ENCODE measurements around the gene TP53I13. TPM values are rescaled to one million over a fixed set of nuclear protein-coding genes. Genes with fewer than 3 reads are reported as not detected.

TP53I13 gene
- total RNA-seq, 1 experiment from 2014 or later, result 123 TPM

GRCh38 chr17:29617481-29618271 is 49.2 kb downstream of the TP53I13 start:
- ChIA-PET CTCF (interaction anchor here (0.6 to 2.2 kb wide), 18 partner anchors 8 to 727 kb away, joined by 3 to 15 read pairs (median 4); partner anchors contain the start of gene ANKRD13B), POLR2A (interaction anchor here (1.1 kb wide), 1 partner anchor 13 kb away, joined by 3 read pairs; no protein-coding TSS in a partner anchor)
- BruUV-seq (replicated peaks), result no TSS peak
- Histone ChIP-seq H3K4me1 (ENCODE audit: control insufficient read depth, insufficient read depth, low read length) (peaks cover 44% of the 10 kb centered on the region), H3K4me3 (ENCODE audit: low read depth in 2 of 2, low read length in 2 of 2) (peak overlapping the region; percentile 28 to 53), H3K36me3 (ENCODE audit: control insufficient read depth, insufficient read depth, low read length) (no peaks in the 10 kb centered on the region), H3K27ac (ENCODE audit: low read length) (peak overlapping the region; percentile 71), H3K9me3 (ENCODE audit: control insufficient read depth, insufficient read depth, low read depth, low read length) (no peaks in the 10 kb centered on the region), H3K27me3 (ENCODE audit: control insufficient read depth, insufficient read depth, low read length) (no peaks in the 10 kb centered on the region)
- peak; percentile 70 for ATAC-seq
- intact Hi-C loops (cut with micrococcal nuclease; ENCODE audit: unreplicated experiment) (no loop called here), in situ Hi-C loops (cut with HindIII; ENCODE audit: low pct_unique_long_range_greater_than_20kb, low sequenced_read_pairs) (no loop called here)
- DNase-seq (ENCODE audit: low read depth, low spot score), result no peak
- TF ChIP-seq SIN3A (IDR thresholded peaks at IDR 0.05; ENCODE audit: borderline replicate concordance, insufficient read depth, low read depth, low read length), result no peak
- TF ChIP-seq REST (IDR thresholded peaks at IDR 0.05; ENCODE audit: insufficient read depth in 1 of 2, low read depth in 2 of 2, low read length in 1 of 2), result 0 out of 4 replicates have a peak, but pooled peaks of 1 of the 2 experiments have one; percentile 34
- peak; percentile 35; the same call in 1 of the 2 replicates for TF ChIP-seq POLR2AphosphoS5 (IDR thresholded peaks at IDR 0.05; ENCODE audit: low read depth, low read length)
- TF ChIP-seq TCF7L2 (IDR thresholded peaks at IDR 0.05; ENCODE audit: low read depth, low read length), result peak; percentile 35; the same call in 1 of the 2 replicates
- peak; percentile 91 for TF ChIP-seq CTCF (IDR thresholded peaks at IDR 0.05)

- in situ Hi-C loops (cut with HindIII; ENCODE audit: low pct_unique_long_range_greater_than_20kb, low sequenced_read_pairs) (no loop called here), intact Hi-C loops (cut with micrococcal nuclease; ENCODE audit: unreplicated experiment) (no loop called here)
- ATAC-seq (peak; percentile 8), DNase-seq (ENCODE audit: low read depth, low spot score) (no peak)
- Histone ChIP-seq H3K27ac (ENCODE audit: low read length) (no peak overlapping the region; the same call in 1 of the 2 replicates), H3K27me3 (ENCODE audit: control insufficient read depth, insufficient read depth, low read length) (no peaks in the 10 kb centered on the region), H3K36me3 (ENCODE audit: control insufficient read depth, insufficient read depth, low read length) (no peaks in the 10 kb centered on the region), H3K9me3 (ENCODE audit: control insufficient read depth, insufficient read depth, low read depth, low read length) (no peaks in the 10 kb centered on the region), H3K4me1 (ENCODE audit: control insufficient read depth, insufficient read depth, low read length) (peaks cover 50% of the 10 kb centered on the region), H3K4me3 (ENCODE audit: low read depth in 2 of 2, low read length in 2 of 2) (peak overlapping the region; percentile 28 to 53)
- TF ChIP-seq REST (IDR thresholded peaks at IDR 0.05; ENCODE audit: insufficient read depth in 1 of 2, low read depth in 2 of 2, low read length in 1 of 2) (no peak), POLR2AphosphoS5 (IDR thresholded peaks at IDR 0.05; ENCODE audit: low read depth, low read length) (no peak), CTCF (IDR thresholded peaks at IDR 0.05) (peak; percentile 68), SIN3A (IDR thresholded peaks at IDR 0.05; ENCODE audit: borderline replicate concordance, insufficient read depth, low read depth, low read length) (no peak), TCF7L2 (IDR thresholded peaks at IDR 0.05; ENCODE audit: low read depth, low read length) (no peak)
- CTCF ChIA-PET, result interaction anchor here (0.6 to 2.2 kb wide), 11 partner anchors 8 to 228 kb away, joined by 3 to 15 read pairs (median 4); partner anchors contain the start of gene ANKRD13B
- no TSS peak for BruUV-seq (replicated peaks)
- POLR2A ChIA-PET, result no interaction called here
These were observed 50.0 kb downstream of the TP53I13 start for GRCh38 chr17:29618272-29619065.

Data from Panc1 (cell line).